GM12878 (cell line): Measurements from ENCODE around the gene MAPKAP1. TPM values are rescaled to one million over a fixed set of nuclear protein-coding genes. Genes with fewer than 3 reads are reported as not detected.
A peak's percentile ranks its signal among the peaks of the same experiment; 100 is the strongest.

ENCODE experiments used
- BCL11A ChIP-seq: IDR thresholded peaks from 2 replicates; pipeline ENCODE4 v1.6.1; 2011; ENCODE audit warnings: low read depth, low read length
- BMI1 ChIP-seq: fragments of 450-650 bp; IDR thresholded peaks from 2 replicates; pipeline ENCODE4 v1.6.1; 2016; ENCODE audit warnings: mild to moderate bottlenecking, moderate library complexity, borderline replicate concordance
- BRCA1 ChIP-seq: IDR thresholded peaks from 2 replicates; pipeline ENCODE4 v1.6.1; 2011; ENCODE audit warnings: low read depth, low read length, improper control_type of control experiment
- CBX5 ChIP-seq: sonication (generic); IDR thresholded peaks from 2 replicates; pipeline ENCODE4 v1.6.1; 2016; ENCODE audit warnings: low read depth, moderate library complexity, mild to moderate bottlenecking, inconsistent platforms
- CHD2 ChIP-seq: IDR thresholded peaks from 2 replicates; pipeline ENCODE4 v1.6.1; 2011; ENCODE audit warnings: low read depth, low read length, improper control_type of control experiment, borderline replicate concordance
- DPF2 ChIP-seq: fragments of 450-650 bp; IDR thresholded peaks from 2 replicates; pipeline ENCODE4 v1.6.1; 2017; ENCODE audit warnings: mild to moderate bottlenecking
- ELK1 ChIP-seq: IDR thresholded peaks from 2 replicates; pipeline ENCODE4 v1.6.1; 2012; ENCODE audit warnings: low read depth, low read length, improper control_type of control experiment
- EP300 ChIP-seq, 2 experiments: fragments of 150-350 bp in 1 of 2; IDR thresholded peaks; 2 replicates each; pipeline ENCODE4 v1.6.1; 2011 to 2012; ENCODE audit warnings: low read depth in 2 of 2, low read length in 2 of 2, borderline replicate concordance in 1 of 2, improper control_type of control experiment in 1 of 2, inconsistent platforms in 1 of 2; ENCODE audit not compliant: control insufficient read depth in 1 of 2
- EZH2 ChIP-seq: IDR thresholded peaks from 2 replicates; pipeline ENCODE4 v1.6.1; 2012; ENCODE audit warnings: low read depth, mild to moderate bottlenecking, control low read depth, inconsistent platforms, low read length, borderline replicate concordance; ENCODE audit not compliant: control insufficient read depth
- IRF5 ChIP-seq: fragments of 450-650 bp; IDR thresholded peaks from 2 replicates; pipeline ENCODE4 v1.6.1; 2017; ENCODE audit warnings: borderline replicate concordance
- NFIC ChIP-seq: IDR thresholded peaks from 2 replicates; pipeline ENCODE4 v1.6.1; 2012; ENCODE audit warnings: low read depth, mild to moderate bottlenecking, inconsistent platforms, low read length, moderate library complexity
- NFYA ChIP-seq: IDR thresholded peaks from 2 replicates; pipeline ENCODE4 v1.6.1; 2011; ENCODE audit warnings: low read depth, mild to moderate bottlenecking, low read length, improper control_type of control experiment, borderline replicate concordance
- NR2F1 ChIP-seq: fragments of 450-650 bp; conservative IDR thresholded peaks from 2 replicates; pipeline ENCODE4 v1.6.1; 2017; ENCODE audit warnings: mild to moderate bottlenecking
- PBX3 ChIP-seq: IDR thresholded peaks from 2 replicates; pipeline ENCODE4 v1.6.1; 2011; ENCODE audit warnings: mild to moderate bottlenecking, low read depth, low read length, moderate library complexity; ENCODE audit not compliant: insufficient replicate concordance
- PML ChIP-seq: IDR thresholded peaks from 2 replicates; pipeline ENCODE4 v1.6.1; 2012; ENCODE audit warnings: low read length, inconsistent platforms
- POLR2AphosphoS5 ChIP-seq: IDR thresholded peaks from 2 replicates; pipeline ENCODE4 v1.6.1; 2011; ENCODE audit warnings: mild to moderate bottlenecking, low read length, inconsistent platforms
- SMC3 ChIP-seq: IDR thresholded peaks from 2 replicates; pipeline ENCODE4 v1.6.1; 2011; ENCODE audit warnings: low read length, improper control_type of control experiment, borderline replicate concordance
- SREBF2 ChIP-seq: IDR thresholded peaks from 2 replicates; pipeline ENCODE4 v1.6.1; 2012; ENCODE audit warnings: mild to moderate bottlenecking, low read length
- TBL1XR1 ChIP-seq: IDR thresholded peaks from 2 replicates; pipeline ENCODE4 v1.6.1; 2012; ENCODE audit warnings: low read depth, low read length, improper control_type of control experiment
- TCF12 ChIP-seq: IDR thresholded peaks from 2 replicates; pipeline ENCODE4 v1.6.1; 2011; ENCODE audit warnings: low read depth, mild to moderate bottlenecking, low read length
- ZBTB40 ChIP-seq: fragments of 450-650 bp; IDR thresholded peaks from 2 replicates; pipeline ENCODE4 v1.6.1; 2016; ENCODE audit warnings: mild to moderate bottlenecking, moderate library complexity, borderline replicate concordance
- ZNF207 ChIP-seq: fragments of 450-650 bp; IDR thresholded peaks from 2 replicates; pipeline ENCODE4 v1.6.1; 2014; ENCODE audit warnings: antibody characterized with exemption, mild to moderate bottlenecking, borderline replicate concordance
- ZNF217 ChIP-seq: fragments of 450-650 bp; IDR thresholded peaks from 2 replicates; pipeline ENCODE4 v1.6.1; 2017; ENCODE audit warnings: antibody characterized with exemption, mild to moderate bottlenecking
- ZNF24 ChIP-seq: fragments of 450-650 bp; IDR thresholded peaks from 2 replicates; pipeline ENCODE4 v1.6.1; 2017; ENCODE audit warnings: antibody characterized with exemption, mild to moderate bottlenecking
- ZSCAN29 ChIP-seq: fragments of 450-650 bp; IDR thresholded peaks from 2 replicates; pipeline ENCODE4 v1.6.1; 2017; ENCODE audit warnings: mild to moderate bottlenecking, moderate library complexity
- polyA plus RNA-seq, 11 experiments: library from polyadenylated mRNA; depleted of rRNA in 4 of 11; unstranded in 6 of 11; stranded (reverse) in 5 of 11; fragments of >200 nt; fragmentation: Nextera tagmentation in 4 of 11; fragmentation: Illumina TruSeq in 1 of 11; extraction: Ambion mirVana in 4 of 11; extraction: Trizol in 1 of 11; gene quantifications; 1 replicate in 1 of 11; 2 replicates in 10 of 11; pipeline versions ENCODE4 v1.2.1 to v1.2.3, GENCODE V29; 2011 to 2016; ENCODE audit warnings: inconsistent platforms in 2 of 11, missing spikeins in 2 of 11, low read depth in 1 of 11
- total RNA-seq, 4 experiments: library from RNA; depleted of rRNA in 3 of 4; stranded (reverse); fragments of >200 nt in 3 of 4; fragmentation: Illumina TruSeq in 1 of 4; extraction: Trizol in 1 of 4; gene quantifications; 2 replicates each; pipeline versions ENCODE4 v1.2.1 to v1.2.3, GENCODE V29; 2013 to 2021

Gene MAPKAP1
- total and polyA plus RNA-seq, 10 of the 15 experiments (the other 5 are each of a cell fraction or from before 2014, with no cell fraction given): 5.1 to 188 (median 105) TPM

- TF ChIP-seq BCL11A (peak; percentile 93), ZNF24 (peak; percentile 94), EZH2 (no peak), PBX3 (peak; percentile 33), CBX5 (no peak), TBL1XR1 (peak; percentile 47; the same call in 1 of the 2 replicates), IRF5 (no peak), BRCA1 (no peak), ZSCAN29 (no peak), NR2F1 (peak; percentile 84), DPF2 (peak; percentile 90; the same call in 1 of the 2 replicates), POLR2AphosphoS5 (peak; percentile 1; the same call in 1 of the 2 replicates), NFIC (peak; percentile 97), CHD2 (peak; percentile 35; the same call in 1 of the 2 replicates), EP300 (IDR thresholded peaks at IDR 0.05; ENCODE audit: borderline replicate concordance in 1 of 2, control insufficient read depth in 1 of 2, low read depth in 2 of 2, low read length in 2 of 2) (peak; percentile 81 to 82; a peak in 2 of 4 replicates), ELK1 (no peak), SMC3 (no peak), TCF12 (peak; percentile 75), ZNF207 (no peak), ZNF217 (no peak), SREBF2 (no peak), NFYA (no peak), PML (peak; percentile 68; the same call in 1 of the 2 replicates), BMI1 (peak; percentile 73), ZBTB40 (no peak)
These were observed 6.2 kb downstream of the MAPKAP1 start (continued) for GRCh38 chr9:125700791-125701190.
